ENCODE measurements around the gene GPX5.

GPX5 gene

DNA sequence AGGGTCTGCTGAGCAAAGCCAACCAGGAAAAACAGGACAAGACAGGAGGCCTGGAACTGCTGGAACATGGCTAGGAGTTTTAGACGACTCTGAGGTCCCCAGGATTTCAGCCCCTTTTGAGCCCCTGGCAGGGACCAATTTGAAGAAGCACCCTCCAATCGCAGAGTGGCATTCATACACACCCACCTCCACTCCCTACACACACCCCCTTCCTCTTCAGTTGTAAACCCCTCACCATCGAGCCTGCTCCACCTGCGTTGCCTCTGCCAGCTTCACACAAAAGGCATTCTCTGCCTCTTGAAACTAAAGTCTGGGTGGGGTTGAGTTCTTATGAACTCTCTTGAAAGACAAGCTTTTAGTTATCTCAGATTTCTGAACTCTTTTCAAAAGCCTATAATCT is 10.0 kb upstream of the GPX5 start, which contains the start of gene GPX6:
Gene GPX6, minus strand, starts transcription at position 118 of the 400 bp plus-strand sequence. Its CDS starts 50 bp downstream, at position 68.
- no peak for FAIRE-seq
- TF ChIP-seq, protein P1, sequence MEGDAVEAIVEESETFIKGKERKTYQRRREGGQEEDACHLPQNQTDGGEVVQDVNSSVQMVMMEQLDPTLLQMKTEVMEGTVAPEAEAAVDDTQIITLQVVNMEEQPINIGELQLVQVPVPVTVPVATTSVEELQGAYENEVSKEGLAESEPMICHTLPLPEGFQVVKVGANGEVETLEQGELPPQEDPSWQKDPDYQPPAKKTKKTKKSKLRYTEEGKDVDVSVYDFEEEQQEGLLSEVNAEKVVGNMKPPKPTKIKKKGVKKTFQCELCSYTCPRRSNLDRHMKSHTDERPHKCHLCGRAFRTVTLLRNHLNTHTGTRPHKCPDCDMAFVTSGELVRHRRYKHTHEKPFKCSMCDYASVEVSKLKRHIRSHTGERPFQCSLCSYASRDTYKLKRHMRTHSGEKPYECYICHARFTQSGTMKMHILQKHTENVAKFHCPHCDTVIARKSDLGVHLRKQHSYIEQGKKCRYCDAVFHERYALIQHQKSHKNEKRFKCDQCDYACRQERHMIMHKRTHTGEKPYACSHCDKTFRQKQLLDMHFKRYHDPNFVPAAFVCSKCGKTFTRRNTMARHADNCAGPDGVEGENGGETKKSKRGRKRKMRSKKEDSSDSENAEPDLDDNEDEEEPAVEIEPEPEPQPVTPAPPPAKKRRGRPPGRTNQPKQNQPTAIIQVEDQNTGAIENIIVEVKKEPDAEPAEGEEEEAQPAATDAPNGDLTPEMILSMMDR (IDR thresholded peaks at IDR 0.05; ENCODE audit: insufficient read depth, missing control alignments), result no peak

DNA sequence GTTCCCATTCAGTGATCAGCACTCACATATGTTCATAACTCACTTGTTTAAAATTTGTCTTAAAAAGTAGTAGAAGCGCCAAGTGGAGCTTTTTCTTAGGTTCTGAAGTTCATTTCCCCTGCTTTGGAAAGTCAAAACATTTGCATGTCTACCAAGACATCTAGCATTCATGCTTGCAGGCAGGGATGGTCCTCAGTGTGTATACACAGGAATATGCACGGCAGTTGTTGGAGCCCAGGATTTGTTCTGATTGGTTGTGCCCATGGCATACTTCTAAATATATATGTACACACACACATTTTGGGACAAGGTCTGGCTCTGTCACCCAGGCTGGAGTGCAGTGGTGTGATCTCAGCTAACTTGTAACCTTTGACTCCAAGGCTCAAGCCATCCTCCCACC is 7.7 kb upstream of the GPX5 start:
- TF ChIP-seq, protein P1 (IDR thresholded peaks at IDR 0.05; ENCODE audit: insufficient read depth, missing control alignments), result no peak
- FAIRE-seq (no peak), DNase-seq (ENCODE audit: insufficient read length, low spot score) (no peak)

More for the DNA sequence above, 10.0 kb upstream of the GPX5 start, which contains the start of gene GPX6:
- DNase-seq (ENCODE audit: insufficient read length, low spot score), result no peak

DNA sequence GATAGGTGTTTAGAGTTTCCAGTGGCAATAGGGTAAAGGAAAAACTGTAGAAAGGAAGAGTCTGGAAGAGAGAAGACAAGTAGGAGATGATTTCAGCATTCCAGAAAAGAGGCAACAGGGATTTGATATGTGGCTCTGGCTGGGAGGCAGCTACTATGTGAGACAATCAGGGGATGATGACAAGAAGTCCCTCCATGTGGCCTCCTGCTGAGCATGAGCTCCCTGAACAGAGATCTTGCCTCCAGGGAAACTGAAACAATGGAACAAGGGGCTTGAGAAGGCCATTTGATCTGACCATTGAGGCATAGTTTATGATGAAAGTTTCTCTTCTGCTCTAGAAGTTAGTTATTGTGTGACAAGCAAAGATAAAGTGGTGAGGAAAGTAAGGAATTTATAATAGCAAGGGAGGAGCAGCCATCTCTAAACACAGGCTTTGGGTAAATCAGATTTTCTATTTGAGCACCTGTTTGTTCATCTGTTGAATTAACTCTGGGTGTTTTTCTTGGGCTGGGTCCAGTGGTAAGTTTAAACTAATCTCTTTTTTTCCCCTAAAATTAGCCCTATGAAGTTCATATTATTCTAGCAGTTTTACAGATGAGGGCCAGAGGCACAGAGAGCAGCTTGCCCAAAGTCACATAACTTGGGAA is 3.0 kb upstream of the GPX5 start:
- no peak for FAIRE-seq
- no peak for DNase-seq (ENCODE audit: insufficient read length, low spot score)
- TF ChIP-seq, protein P1 (IDR thresholded peaks at IDR 0.05; ENCODE audit: insufficient read depth, missing control alignments), result no peak

DNA sequence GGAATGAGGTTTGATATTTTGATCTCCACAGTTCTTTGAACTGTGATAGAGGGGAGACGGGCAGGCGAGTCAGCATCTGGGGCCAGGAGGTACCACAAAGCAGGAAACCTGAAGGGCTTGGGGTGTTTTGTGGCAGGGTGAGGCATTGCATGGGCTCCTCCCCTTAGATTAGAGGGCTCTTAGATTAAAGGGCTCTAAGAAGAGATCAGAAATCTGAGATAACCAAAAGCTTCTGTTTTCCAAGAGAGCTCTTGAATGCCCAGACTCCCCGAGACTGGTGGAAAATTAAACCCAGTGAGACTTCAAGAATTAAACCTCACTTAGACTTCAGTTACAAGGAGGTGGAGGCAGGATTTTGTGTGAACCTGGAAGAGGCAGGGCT is 2.4 kb upstream of the GPX5 start:
- TF ChIP-seq, protein P1 (IDR thresholded peaks at IDR 0.05; ENCODE audit: insufficient read depth, missing control alignments), result no peak
- DNase-seq (ENCODE audit: insufficient read length, low spot score), result no peak
- FAIRE-seq, result no peak

DNA sequence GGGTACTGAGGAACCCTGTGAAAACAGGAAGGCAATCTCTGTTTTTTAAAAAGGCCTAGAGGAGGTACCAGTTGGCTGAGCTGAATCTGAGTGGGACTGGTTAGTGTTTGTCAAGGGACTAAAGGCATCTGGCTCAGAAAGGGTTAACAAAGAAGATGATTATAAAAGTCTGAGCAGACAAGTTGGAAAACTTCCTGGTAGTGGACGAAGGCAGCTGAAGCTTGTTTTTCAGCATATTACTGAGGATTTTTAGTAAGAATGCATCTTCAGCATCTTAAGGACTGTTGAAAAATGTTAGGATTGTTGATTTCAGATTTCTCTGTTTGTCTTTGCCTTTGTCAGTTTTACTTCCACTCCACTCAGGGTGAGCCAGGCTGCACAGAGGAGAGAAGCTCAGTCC is 5.1 kb downstream of the GPX5 start:
- DNase-seq (ENCODE audit: insufficient read length, low spot score) (no peak), FAIRE-seq (no peak)
- TF ChIP-seq, protein P1 (IDR thresholded peaks at IDR 0.05; ENCODE audit: insufficient read depth, missing control alignments), result no peak

DNA sequence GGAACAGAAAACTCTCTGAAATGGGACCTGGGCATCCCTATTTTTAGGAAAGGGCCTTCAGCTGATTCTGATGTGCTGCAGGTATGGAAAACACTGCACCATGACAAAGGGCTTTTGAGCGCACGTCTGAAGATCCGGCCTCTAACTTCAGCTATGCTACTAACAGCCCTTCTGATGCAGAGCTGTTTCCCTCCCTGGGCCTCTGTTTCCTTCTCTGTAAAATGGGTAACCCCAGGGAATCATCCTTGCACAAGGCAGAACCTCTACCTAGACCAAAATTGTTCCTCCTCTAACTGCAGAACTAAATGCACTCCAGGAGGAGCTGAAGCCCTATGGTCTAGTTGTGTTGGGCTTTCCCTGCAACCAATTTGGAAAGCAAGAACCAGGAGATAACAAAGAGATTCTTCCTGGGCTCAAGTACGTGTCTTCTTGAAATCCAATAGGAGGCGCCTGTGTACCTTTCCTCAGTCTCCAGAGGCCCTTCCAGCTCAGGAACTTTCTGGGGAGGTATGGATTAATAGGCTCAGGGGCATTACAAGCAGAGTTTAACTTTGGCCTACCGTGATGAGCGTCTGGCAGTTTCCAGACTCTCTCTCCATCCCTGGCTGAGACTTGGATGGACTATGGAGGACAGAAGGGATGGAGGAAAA is 5.9 kb downstream of the GPX5 start:
- FAIRE-seq, result no peak
- no peak for DNase-seq (ENCODE audit: insufficient read length, low spot score)
- TF ChIP-seq, protein P1 (IDR thresholded peaks at IDR 0.05; ENCODE audit: insufficient read depth, missing control alignments), result no peak

DNA sequence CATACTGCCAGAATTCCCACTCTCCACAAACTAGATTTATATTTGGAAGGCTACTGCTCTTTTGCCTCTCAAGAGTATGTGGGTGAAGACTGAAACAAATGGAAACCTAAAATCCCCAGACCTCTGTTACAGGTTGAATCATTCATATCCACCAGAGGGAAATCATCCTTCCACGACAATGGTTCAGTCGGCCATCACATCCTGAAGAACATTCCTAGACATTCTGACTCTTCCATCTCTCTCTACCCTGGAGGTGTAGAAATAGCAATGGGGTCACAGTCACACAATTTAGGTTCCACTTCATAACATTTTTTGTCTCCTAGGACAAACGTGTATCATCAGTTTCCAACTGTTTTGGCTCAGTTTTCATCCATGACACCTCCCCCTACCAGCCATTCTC is 8.6 kb downstream of the GPX5 start:
- DNase-seq (ENCODE audit: insufficient read length, low spot score) (no peak), FAIRE-seq (no peak)
- TF ChIP-seq, protein P1 (IDR thresholded peaks at IDR 0.05; ENCODE audit: insufficient read depth, missing control alignments), result no peak

Data from D721Med (cell line).